Epidermal melanocyte (primary cell): Measurements from ENCODE around the gene SLC25A10.
"Not testable (repeated sequence)": the region's sequence is repeated elsewhere in the genome, so short reads cannot be mapped to it uniquely, and the experiment has no call there.

ENCODE experiments used
- DNase-seq: peaks from one replicate; pipeline ENCODE4 v3.0.0; 2011; ENCODE audit warnings: low spot score; ENCODE audit not compliant: insufficient read length

The SLC25A10 gene

GRCh38 chr17:81711814-81712467 lies at the start of gene SLC25A10:
Gene SLC25A10, plus strand, starts transcription at chr17:81712284. Its CDS starts 143 bp downstream, at chr17:81712427.
- DNase-seq: peak; percentile 87

- DNase-seq: no peak
Measured at GRCh38 chr17:81664051-81664470, 48.0 kb upstream of the SLC25A10 start.

- no peak for DNase-seq
Measured at GRCh38 chr17:81665205-81666091, 46.6 kb upstream of the SLC25A10 start.

- no peak for DNase-seq
Measured at GRCh38 chr17:81666092-81666341, 46.1 kb upstream of the SLC25A10 start.

- peak; percentile 96 for DNase-seq
Measured at GRCh38 chr17:81666342-81667191, 45.5 kb upstream of the SLC25A10 start, which contains the start of the genes CCDC137 and OXLD1. Gene CCDC137, plus strand, starts transcription at chr17:81666737. Its CDS starts 30 bp downstream, at chr17:81666767. Gene OXLD1, minus strand, starts transcription at chr17:81666605. Its CDS starts 28 bp downstream, at chr17:81666577.

GRCh38 chr17:81667754-81668153 lies 44.3 kb upstream of the SLC25A10 start:
- DNase-seq: no peak

GRCh38 chr17:81672504-81672903 lies 39.6 kb upstream of the SLC25A10 start:
- DNase-seq: no peak

GRCh38 chr17:81672954-81673353 lies 39.1 kb upstream of the SLC25A10 start:
- DNase-seq: no peak

- no peak for DNase-seq
Measured at GRCh38 chr17:81673561-81674258, 38.4 kb upstream of the SLC25A10 start.

GRCh38 chr17:81675515-81676221 lies 36.4 kb upstream of the SLC25A10 start:
- DNase-seq: not testable (repeated sequence)

- no peak for DNase-seq
Measured at GRCh38 chr17:81676906-81677305, 35.2 kb upstream of the SLC25A10 start.

GRCh38 chr17:81680150-81680549 lies 31.9 kb upstream of the SLC25A10 start:
- DNase-seq: no peak

GRCh38 chr17:81681672-81682071 lies 30.4 kb upstream of the SLC25A10 start:
- no peak for DNase-seq

GRCh38 chr17:81682565-81683207 lies 29.4 kb upstream of the SLC25A10 start:
- DNase-seq: no peak

GRCh38 chr17:81683208-81683583 lies 28.9 kb upstream of the SLC25A10 start:
- no peak for DNase-seq

GRCh38 chr17:81683584-81684441 lies 28.3 kb upstream of the SLC25A10 start, which contains the start of the genes ARL16 and HGS:
Gene ARL16, minus strand, starts transcription at chr17:81683797. Its CDS starts 44 bp downstream, at chr17:81683753.
Gene HGS, plus strand, starts transcription at chr17:81684011. Its CDS starts 56 bp downstream, at chr17:81684067.
- peak; percentile 100 for DNase-seq

- DNase-seq: peak; percentile 61
Measured at GRCh38 chr17:81684442-81684911, 27.6 kb upstream of the SLC25A10 start.

- no peak for DNase-seq
Measured at GRCh38 chr17:81685108-81685507, 27.0 kb upstream of the SLC25A10 start.

GRCh38 chr17:81686614-81687013 lies 25.5 kb upstream of the SLC25A10 start:
- no peak for DNase-seq
